Neutrophil (primary cell): ENCODE data around the gene CCDC126.

ENCODE experiments used
- H3K27ac ChIP-seq: fragments of 200-600 bp; sonication (generic); 2 replicates; pipeline ENCODE4 v1.5.1; 2016; ENCODE audit warnings: mild to moderate bottlenecking, moderate library complexity
- H3K27me3 ChIP-seq: fragments of 200-600 bp; sonication (generic); 2 replicates; pipeline ENCODE4 v1.6.0; 2016; ENCODE audit warnings: mild to moderate bottlenecking
- H3K36me3 ChIP-seq: fragments of 200-600 bp; sonication (generic); 2 replicates; pipeline ENCODE4 v1.5.1; 2017
- H3K4me1 ChIP-seq, 2 experiments: fragments of 200-600 bp in 1 of 2; sonication (generic) in 1 of 2; 1 replicate in 1 of 2; 2 replicates in 1 of 2; pipeline versions ENCODE4 v1.5.1 to v1.6.1; 2013 to 2016; ENCODE audit warnings: low read depth in 1 of 2, low read length in 1 of 2, mild to moderate bottlenecking in 1 of 2, moderate library complexity in 1 of 2; ENCODE audit not compliant: control insufficient read depth in 1 of 2, insufficient read depth in 1 of 2
- H3K4me3 ChIP-seq, 2 experiments: fragments of 200-600 bp in 1 of 2; sonication (generic) in 1 of 2; 1 replicate in 1 of 2; 2 replicates in 1 of 2; pipeline ENCODE4 v1.5.1; 2013 to 2016; ENCODE audit warnings: low read depth in 1 of 2, low read length in 1 of 2, mild to moderate bottlenecking in 1 of 2, moderate library complexity in 1 of 2
- H3K9me3 ChIP-seq: fragments of 200-600 bp; sonication (generic); 2 replicates; pipeline ENCODE4 v1.5.1; 2016
- TF ChIP-seq, protein P1 (sequence below): fragments of 200-600 bp; sonication (generic); IDR thresholded peaks from 2 replicates; pipeline ENCODE4 v1.5.1; 2016; ENCODE audit warnings: antibody characterized with exemption

The CCDC126 gene

DNA sequence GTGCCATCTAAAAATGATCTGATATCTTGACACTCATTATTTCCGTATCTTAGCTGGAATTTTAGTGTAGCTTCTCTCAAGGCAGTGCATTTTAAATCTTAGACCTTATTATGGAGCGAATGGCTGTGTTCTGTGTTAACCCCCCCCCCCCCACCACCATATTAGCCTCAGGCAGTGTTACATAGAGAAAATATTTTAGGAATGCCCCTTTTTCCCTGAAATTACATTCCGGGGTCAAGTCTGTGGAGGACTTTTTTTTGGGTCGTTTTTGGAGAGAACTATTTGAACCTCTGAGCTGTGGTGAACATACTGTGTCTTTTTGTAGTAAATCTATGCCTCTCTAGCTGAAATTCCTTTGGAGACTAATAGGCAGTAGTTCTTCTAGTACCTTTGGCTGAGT lies 3.1 kb downstream of the CCDC126 start:
- H3K9me3 ChIP-seq, result no peaks in the 10 kb centered on the region
- no peaks in the 10 kb centered on the region for H3K36me3 ChIP-seq
- H3K27ac ChIP-seq, result no peak overlapping the region
- no peak overlapping the region for H3K4me3 ChIP-seq
- TF ChIP-seq, protein P1, sequence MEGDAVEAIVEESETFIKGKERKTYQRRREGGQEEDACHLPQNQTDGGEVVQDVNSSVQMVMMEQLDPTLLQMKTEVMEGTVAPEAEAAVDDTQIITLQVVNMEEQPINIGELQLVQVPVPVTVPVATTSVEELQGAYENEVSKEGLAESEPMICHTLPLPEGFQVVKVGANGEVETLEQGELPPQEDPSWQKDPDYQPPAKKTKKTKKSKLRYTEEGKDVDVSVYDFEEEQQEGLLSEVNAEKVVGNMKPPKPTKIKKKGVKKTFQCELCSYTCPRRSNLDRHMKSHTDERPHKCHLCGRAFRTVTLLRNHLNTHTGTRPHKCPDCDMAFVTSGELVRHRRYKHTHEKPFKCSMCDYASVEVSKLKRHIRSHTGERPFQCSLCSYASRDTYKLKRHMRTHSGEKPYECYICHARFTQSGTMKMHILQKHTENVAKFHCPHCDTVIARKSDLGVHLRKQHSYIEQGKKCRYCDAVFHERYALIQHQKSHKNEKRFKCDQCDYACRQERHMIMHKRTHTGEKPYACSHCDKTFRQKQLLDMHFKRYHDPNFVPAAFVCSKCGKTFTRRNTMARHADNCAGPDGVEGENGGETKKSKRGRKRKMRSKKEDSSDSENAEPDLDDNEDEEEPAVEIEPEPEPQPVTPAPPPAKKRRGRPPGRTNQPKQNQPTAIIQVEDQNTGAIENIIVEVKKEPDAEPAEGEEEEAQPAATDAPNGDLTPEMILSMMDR, result no peak
- no peaks in the 10 kb centered on the region for H3K27me3 ChIP-seq
- H3K4me1 ChIP-seq, result peaks cover 76 to 85% of the 10 kb centered on the region in 2 experiments

DNA sequence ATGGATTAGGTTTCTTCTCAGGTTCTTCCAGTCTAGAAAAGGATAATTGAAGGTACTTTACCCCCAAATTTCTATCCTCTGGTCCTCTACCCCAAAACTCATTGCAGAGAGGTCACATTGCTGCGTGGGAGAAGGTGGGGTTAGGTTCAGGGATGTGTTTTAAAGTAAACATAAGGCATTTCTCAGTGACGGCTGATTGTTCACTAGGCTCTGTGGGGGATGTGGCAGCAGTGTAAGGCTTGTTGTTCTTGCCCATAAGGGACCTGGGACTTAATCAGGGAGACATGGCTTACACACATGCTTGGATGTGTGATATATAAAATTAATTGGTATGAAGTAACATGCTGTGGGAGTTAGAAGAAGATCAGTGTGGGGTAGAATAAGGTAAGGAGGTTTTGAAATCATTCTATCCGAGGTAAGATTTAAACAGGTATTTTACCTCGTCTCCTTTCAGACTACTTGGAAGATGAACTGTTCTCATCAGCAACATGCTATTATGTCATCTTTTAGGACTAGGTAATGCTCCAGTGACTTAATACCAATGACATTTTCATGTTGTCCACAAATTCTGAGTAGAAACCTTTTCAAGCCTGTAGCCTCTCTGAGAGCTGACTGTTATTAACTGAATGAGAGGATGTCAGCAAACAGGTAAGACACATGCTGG lies 6.6 kb downstream of the CCDC126 start:
- H3K27ac ChIP-seq, result peak overlapping the region; percentile 9
- peaks cover 50 to 59% of the 10 kb centered on the region in 2 experiments for H3K4me1 ChIP-seq
- no peaks in the 10 kb centered on the region for H3K9me3 ChIP-seq
- no peaks in the 10 kb centered on the region for H3K27me3 ChIP-seq
- H3K36me3 ChIP-seq, result no peaks in the 10 kb centered on the region
- TF ChIP-seq, protein P1, result no peak
- H3K4me3 ChIP-seq, result no peak overlapping the region

DNA sequence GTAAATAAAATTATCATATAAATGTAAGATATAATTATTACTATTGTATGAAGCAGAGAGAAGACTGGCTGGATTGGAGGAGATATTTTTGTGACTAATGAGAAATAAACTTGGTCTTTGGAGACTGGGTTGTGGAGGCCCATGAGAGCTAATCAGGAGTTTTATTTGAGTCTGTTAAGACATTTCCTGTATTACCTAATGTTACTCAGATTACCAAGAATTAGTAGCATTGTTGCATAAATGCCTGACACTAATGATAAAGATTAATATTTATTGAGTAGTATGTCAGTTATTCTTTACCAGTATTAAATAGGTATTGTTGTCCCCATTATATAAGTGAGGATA lies 7.1 kb downstream of the CCDC126 start:
- H3K9me3 ChIP-seq, result no peaks in the 10 kb centered on the region
- H3K4me1 ChIP-seq, result peaks cover 45 to 54% of the 10 kb centered on the region in 2 experiments
- no peaks in the 10 kb centered on the region for H3K27me3 ChIP-seq
- no peak overlapping the region for H3K4me3 ChIP-seq
- TF ChIP-seq, protein P1, result no peak
- H3K27ac ChIP-seq, result peak overlapping the region; percentile 9
- H3K36me3 ChIP-seq, result no peaks in the 10 kb centered on the region

DNA sequence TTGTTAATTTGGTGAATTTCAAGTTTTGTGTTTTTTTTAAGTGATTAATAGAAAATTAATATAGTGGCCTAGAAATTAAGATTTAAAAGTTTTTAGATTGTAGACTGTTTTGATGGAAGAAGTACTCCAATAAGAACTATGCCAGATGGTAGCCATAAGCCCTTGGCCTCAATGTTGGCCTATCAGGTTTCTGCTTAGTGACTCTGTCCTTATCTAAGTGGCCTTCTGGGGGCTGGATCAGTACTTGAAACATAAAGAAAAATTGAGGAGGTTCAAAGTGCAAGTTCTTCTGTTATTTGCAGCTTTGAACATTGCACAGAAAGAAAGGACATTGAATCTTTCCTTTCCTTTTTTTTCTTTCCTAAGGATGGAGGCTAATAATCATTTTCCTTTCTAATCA lies 9.9 kb downstream of the CCDC126 start:
- Histone ChIP-seq H3K4me3 (no peak overlapping the region), H3K27ac (no peak overlapping the region), H3K36me3 (peaks cover 8% of the 10 kb centered on the region), H3K4me1 (peaks cover 26 to 31% of the 10 kb centered on the region in 2 experiments), H3K9me3 (no peaks in the 10 kb centered on the region), H3K27me3 (no peaks in the 10 kb centered on the region)
- TF ChIP-seq, protein P1, result no peak

DNA sequence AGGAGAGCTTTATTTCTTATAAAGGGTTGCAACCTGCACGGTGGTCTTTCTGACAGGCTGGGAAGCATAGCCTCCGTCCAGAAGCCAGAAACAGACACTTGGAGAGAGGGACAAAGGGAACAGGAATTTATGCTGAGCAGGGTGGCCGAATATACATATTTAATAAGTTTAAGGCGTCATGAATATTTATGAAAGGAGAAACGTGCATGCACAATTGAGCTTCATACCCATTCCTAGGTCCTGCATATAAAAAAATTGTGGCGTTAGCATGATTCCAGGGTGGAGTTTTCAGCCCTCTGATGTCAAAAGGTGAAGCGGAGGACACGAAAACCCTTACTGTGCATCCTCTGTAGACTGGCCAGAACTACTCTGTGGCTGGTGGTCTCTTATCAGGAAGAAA lies 10.7 kb downstream of the CCDC126 start:
- Histone ChIP-seq H3K36me3 (peaks cover 13% of the 10 kb centered on the region), H3K4me3 (no peak overlapping the region), H3K4me1 (peaks cover 19 to 23% of the 10 kb centered on the region in 2 experiments), H3K27ac (no peak overlapping the region), H3K9me3 (no peaks in the 10 kb centered on the region), H3K27me3 (no peaks in the 10 kb centered on the region)
- TF ChIP-seq, protein P1, result no peak
